ENCODE measurements around the gene HBEGF. TPM values are rescaled to one million over a fixed set of nuclear protein-coding genes. Genes with fewer than 3 reads are reported as not detected.

The HBEGF gene
- total RNA-seq, 2 donors from 2014 or later = 1.4 to 2.1 TPM

- H3K9me3 ChIP-seq (ENCODE audit: control insufficient read depth, low read length) = no peaks in the 10 kb centered on the region
- DNase-seq = no peak
- Mint-ChIP-seq H3K27ac (no peak overlapping the region), H3K36me3 (ENCODE audit: low read depth) (peaks cover 4% of the 10 kb centered on the region), H3K4me3 (no peak overlapping the region), H3K27me3 (ENCODE audit: insufficient read depth) (no peaks in the 10 kb centered on the region), H3K9me3 (no peaks in the 10 kb centered on the region), H3K4me1 (peaks cover 29% of the 10 kb centered on the region)
- WGBS, 2 experiments (ENCODE audit: insufficient coverage in 1 of 2, insufficient read length in 1 of 2) = 92% methylated on average over 1 of the region's 1 CpG; no CpG with 5 or more reads in 1 of the 2 experiments
- no peaks in the 10 kb centered on the region for H3K27me3 ChIP-seq (ENCODE audit: control insufficient read depth, insufficient read depth, low read length, poor library complexity, severe bottlenecking)
- no peak overlapping the region for H3K9ac ChIP-seq (ENCODE audit: extremely low read depth, low read length, poor library complexity, severe bottlenecking)
- no peak overlapping the region for H3K27ac ChIP-seq (ENCODE audit: low read depth, low read length)
- TF ChIP-seq CTCF (conservative IDR thresholded peaks at IDR 0.05) = no peak
- no peaks in the 10 kb centered on the region for H3K4me1 ChIP-seq (ENCODE audit: control insufficient read depth, insufficient read depth, low read length)
- peaks cover 21% of the 10 kb centered on the region for H3K36me3 ChIP-seq (ENCODE audit: control insufficient read depth, insufficient read depth, low read length)
- no peak overlapping the region for H3K4me3 ChIP-seq (ENCODE audit: low read length)
These were observed 52.6 kb downstream of the HBEGF start for GRCh38 chr5:140293849-140294100.

GRCh38 chr5:140293091-140293848 lies 53.1 kb downstream of the HBEGF start:
- no peaks in the 10 kb centered on the region for H3K27me3 ChIP-seq (ENCODE audit: control insufficient read depth, insufficient read depth, low read length, poor library complexity, severe bottlenecking)
- H3K9me3 ChIP-seq (ENCODE audit: control insufficient read depth, low read length) = no peaks in the 10 kb centered on the region
- no peak overlapping the region for H3K4me3 Mint-ChIP-seq
- H3K27ac Mint-ChIP-seq = no peak overlapping the region
- H3K36me3 ChIP-seq (ENCODE audit: control insufficient read depth, insufficient read depth, low read length) = peaks cover 18% of the 10 kb centered on the region
- no peaks in the 10 kb centered on the region for H3K27me3 Mint-ChIP-seq (ENCODE audit: insufficient read depth)
- DNase-seq = no peak
- H3K36me3 Mint-ChIP-seq (ENCODE audit: low read depth) = peaks cover 3% of the 10 kb centered on the region
- H3K9me3 Mint-ChIP-seq = no peaks in the 10 kb centered on the region
- no peaks in the 10 kb centered on the region for H3K4me1 ChIP-seq (ENCODE audit: control insufficient read depth, insufficient read depth, low read length)
- H3K27ac ChIP-seq (ENCODE audit: low read depth, low read length) = no peak overlapping the region
- H3K4me1 Mint-ChIP-seq = peaks cover 27% of the 10 kb centered on the region
- no peak overlapping the region for H3K9ac ChIP-seq (ENCODE audit: extremely low read depth, low read length, poor library complexity, severe bottlenecking)
- no peak for TF ChIP-seq CTCF (conservative IDR thresholded peaks at IDR 0.05)
- WGBS, 2 experiments (ENCODE audit: insufficient coverage in 1 of 2, insufficient read length in 1 of 2) = 92 to 94% methylated on average over 4 of the region's 4 CpGs
- no peak overlapping the region for H3K4me3 ChIP-seq (ENCODE audit: low read length)

GRCh38 chr5:140292212-140293036 lies 54.0 kb downstream of the HBEGF start:
- Mint-ChIP-seq H3K27ac (no peak overlapping the region), H3K36me3 (ENCODE audit: low read depth) (no peaks in the 10 kb centered on the region)
- WGBS, 2 experiments (ENCODE audit: insufficient coverage in 1 of 2, insufficient read length in 1 of 2) = 100% methylated on average over 1 of the region's 1 CpG

More at GRCh38 chr5:140292212-140293036, 54.0 kb downstream of the HBEGF start:
- Mint-ChIP-seq H3K4me3 (no peak overlapping the region), H3K4me1 (peaks cover 24% of the 10 kb centered on the region), H3K9me3 (no peaks in the 10 kb centered on the region), H3K27me3 (ENCODE audit: insufficient read depth) (no peaks in the 10 kb centered on the region)
- DNase-seq = no peak
- Histone ChIP-seq H3K9ac (ENCODE audit: extremely low read depth, low read length, poor library complexity, severe bottlenecking) (no peak overlapping the region), H3K9me3 (ENCODE audit: control insufficient read depth, low read length) (no peaks in the 10 kb centered on the region), H3K27me3 (ENCODE audit: control insufficient read depth, insufficient read depth, low read length, poor library complexity, severe bottlenecking) (no peaks in the 10 kb centered on the region), H3K4me3 (ENCODE audit: low read length) (no peak overlapping the region), H3K36me3 (ENCODE audit: control insufficient read depth, insufficient read depth, low read length) (peaks cover 11% of the 10 kb centered on the region), H3K4me1 (ENCODE audit: control insufficient read depth, insufficient read depth, low read length) (no peaks in the 10 kb centered on the region), H3K27ac (ENCODE audit: low read depth, low read length) (no peak overlapping the region)
- no peak for TF ChIP-seq CTCF (conservative IDR thresholded peaks at IDR 0.05)
